BJ (cell line): ENCODE data around the gene XXYLT1. TPM values are rescaled to one million over a fixed set of nuclear protein-coding genes. Genes with fewer than 3 reads are reported as not detected.

Experiments used
- CTCF ChIA-PET: fragments of 350-600 bp; formaldehyde crosslinking; extraction: SDS; loops from one replicate; lab custom pipeline; 2021; ENCODE audit warnings: antibody characterized with exemption, inconsistent platforms; lab: Yijun Ruan, JAX
- POLR2A ChIA-PET: fragments of 300-600 bp; sonication (Branson Sonifier 250); formaldehyde crosslinking; extraction: SDS; loops from one replicate; lab custom pipeline; 2021; ENCODE audit warnings: antibody characterized with exemption; lab: Charles Lee
- DNase-seq: peaks from one replicate; pipeline ENCODE4 v3.0.0-alpha.2; 2011; ENCODE audit warnings: low read depth
- H3K27me3 ChIP-seq: 2 replicates; pipeline ENCODE4 v1.6.0; 2011; ENCODE audit warnings: low read length; ENCODE audit not compliant: control insufficient read depth, insufficient read depth
- H3K36me3 ChIP-seq: 2 replicates; pipeline ENCODE4 v1.5.1; 2011; ENCODE audit warnings: low read length; ENCODE audit not compliant: control insufficient read depth, insufficient read depth
- H3K4me3 ChIP-seq: 2 replicates; pipeline ENCODE4 v1.5.1; 2011; ENCODE audit warnings: low read depth, mild to moderate bottlenecking, control low read depth, low read length
- CTCF ChIP-seq: IDR thresholded peaks from 2 replicates; pipeline ENCODE4 v1.5.1; 2011; ENCODE audit warnings: low read depth, mild to moderate bottlenecking, control low read depth, inconsistent platforms, low read length, moderate library complexity; ENCODE audit not compliant: insufficient read depth
- polyA plus RNA-seq: library from polyadenylated mRNA; depleted of rRNA; stranded (reverse); fragments of >200 nt; gene quantifications from 2 replicates; pipeline ENCODE4 v1.2.3, GENCODE V29; 2011

The XXYLT1 gene
- polyA plus RNA-seq, 1 experiment, result 33.5 TPM

GRCh38 chr3:195096484-195097330 is 174.3 kb downstream of the XXYLT1 start:
- Histone ChIP-seq H3K4me3 (no peak overlapping the region), H3K36me3 (no peaks in the 10 kb centered on the region), H3K27me3 (no peaks in the 10 kb centered on the region)
- DNase-seq, result no peak
- TF ChIP-seq CTCF, result no peak
- ChIA-PET POLR2A (no interaction called here), CTCF (interaction anchor here (1.6 kb wide), 1 partner anchor 10 kb away, joined by 5 read pairs; no protein-coding TSS in a partner anchor)

GRCh38 chr3:195096053-195096452 is 174.9 kb downstream of the XXYLT1 start:
- Histone ChIP-seq H3K4me3 (no peak overlapping the region), H3K36me3 (no peaks in the 10 kb centered on the region), H3K27me3 (no peaks in the 10 kb centered on the region)
- CTCF ChIA-PET, result interaction anchor here (0.8 kb wide), 1 partner anchor 34 kb away, joined by 3 read pairs; no protein-coding TSS in a partner anchor
- POLR2A ChIA-PET, result no interaction called here
- TF ChIP-seq CTCF, result no peak
- no peak for DNase-seq

GRCh38 chr3:195095704-195096036 is 175.3 kb downstream of the XXYLT1 start:
- no peak for DNase-seq
- ChIA-PET POLR2A (no interaction called here), CTCF (interaction anchor here (0.8 to 0.9 kb wide), 2 partner anchors 11 to 33 kb away, joined by 3 to 4 read pairs; no protein-coding TSS in a partner anchor)
- no peaks in the 10 kb centered on the region for H3K36me3 ChIP-seq
- H3K27me3 ChIP-seq, result no peaks in the 10 kb centered on the region
- no peak for TF ChIP-seq CTCF
- H3K4me3 ChIP-seq, result no peak overlapping the region

GRCh38 chr3:195095035-195095703 is 175.8 kb downstream of the XXYLT1 start:
- TF ChIP-seq CTCF, result no peak
- POLR2A ChIA-PET, result no interaction called here
- CTCF ChIA-PET, result interaction anchor here (0.8 to 1.3 kb wide), 3 partner anchors 10 to 33 kb away, joined by 3 to 4 read pairs (median 3); no protein-coding TSS in a partner anchor
- no peak overlapping the region for H3K4me3 ChIP-seq
- H3K36me3 ChIP-seq, result no peaks in the 10 kb centered on the region
- no peaks in the 10 kb centered on the region for H3K27me3 ChIP-seq
- no peak for DNase-seq
